HG03196 (cell line): ENCODE measurements around the gene ME3.

Source experiments
- ATAC-seq: cut with Tn5 transposase; IDR thresholded peaks from one replicate; pipeline ENCODE4 v1.9.1; 2021; ENCODE audit not compliant: unreplicated experiment

The ME3 gene

GRCh38 chr11:86497310-86497709 is 175.1 kb downstream of the ME3 start:
- no peak for ATAC-seq

GRCh38 chr11:86495351-86495750 is 177.1 kb downstream of the ME3 start:
- no peak for ATAC-seq

- ATAC-seq: no peak
These were observed 179.9 kb downstream of the ME3 start for GRCh38 chr11:86492370-86493010.

- no peak for ATAC-seq
These were observed 181.4 kb downstream of the ME3 start for GRCh38 chr11:86491027-86491426.

- no peak for ATAC-seq
These were observed 181.8 kb downstream of the ME3 start for GRCh38 chr11:86490582-86490981.

GRCh38 chr11:86489442-86489841 is 183.0 kb downstream of the ME3 start:
- ATAC-seq: no peak

GRCh38 chr11:86488553-86488952 is 183.9 kb downstream of the ME3 start:
- ATAC-seq: no peak

- ATAC-seq: no peak
These were observed 184.7 kb downstream of the ME3 start for GRCh38 chr11:86487671-86488070.

- ATAC-seq: no peak
These were observed 186.0 kb downstream of the ME3 start for GRCh38 chr11:86486261-86487030.

- no peak for ATAC-seq
These were observed 187.6 kb downstream of the ME3 start for GRCh38 chr11:86484795-86485166.

GRCh38 chr11:86483940-86484794 is 188.2 kb downstream of the ME3 start:
- ATAC-seq: no peak

GRCh38 chr11:86483610-86483939 is 188.8 kb downstream of the ME3 start:
- ATAC-seq: no peak

GRCh38 chr11:86482692-86483091 is 189.7 kb downstream of the ME3 start:
- ATAC-seq: no peak

GRCh38 chr11:86481399-86481798 is 191.0 kb downstream of the ME3 start:
- no peak for ATAC-seq

GRCh38 chr11:86478348-86478747 is 194.1 kb downstream of the ME3 start:
- ATAC-seq: no peak

GRCh38 chr11:86477495-86478155 is 194.8 kb downstream of the ME3 start:
- no peak for ATAC-seq

GRCh38 chr11:86476109-86476861 is 196.1 kb downstream of the ME3 start:
- no peak for ATAC-seq

- no peak for ATAC-seq
These were observed 197.4 kb downstream of the ME3 start for GRCh38 chr11:86475027-86475426.

- ATAC-seq: no peak
These were observed 198.2 kb downstream of the ME3 start for GRCh38 chr11:86473991-86474833.
